HepG2 (cell line): ENCODE results near the gene UBE2U.

Source experiments
- EED ChIP-seq: sonication (generic); formaldehyde crosslinking; IDR thresholded peaks from 2 replicates; pipeline ENCODE4 v1.5.0; 2020; ENCODE audit warnings: mild to moderate bottlenecking, missing genetic modification reagents
- MBNL3 ChIP-seq: fragments of 250-450 bp; sonication (Bioruptor Pico); conservative IDR thresholded peaks from 2 replicates; pipeline ENCODE4 v1.8.0; 2022; ENCODE audit warnings: mild to moderate bottlenecking, inconsistent platforms
- RFXAP ChIP-seq: sonication (generic); formaldehyde crosslinking; IDR thresholded peaks from 2 replicates; pipeline ENCODE4 v1.4.0; 2020; ENCODE audit warnings: missing genetic modification reagents, borderline replicate concordance
- SAFB2 ChIP-seq: sonication (generic); formaldehyde crosslinking; IDR thresholded peaks from 2 replicates; pipeline ENCODE4 v1.5.1; 2020; ENCODE audit warnings: missing genetic modification reagents, low read depth, mild to moderate bottlenecking, borderline replicate concordance
- ZKSCAN1 ChIP-seq: fragments of 150-350 bp; IDR thresholded peaks from 2 replicates; pipeline ENCODE4 v1.6.1; 2014; ENCODE audit warnings: low read length
- ZNF510 ChIP-seq: sonication (generic); formaldehyde crosslinking; IDR thresholded peaks from 2 replicates; pipeline ENCODE4 v1.4.0; 2020; ENCODE audit warnings: low read depth, mild to moderate bottlenecking, missing genetic modification reagents
- ZSCAN25 ChIP-seq: sonication (generic); formaldehyde crosslinking; IDR thresholded peaks from 2 replicates; pipeline ENCODE4 v1.8.0; 2022; ENCODE audit warnings: mild to moderate bottlenecking, missing genetic modification reagents
- TF ChIP-seq, protein P1 (sequence below): sonication (generic); formaldehyde crosslinking; IDR thresholded peaks from 2 replicates; pipeline ENCODE4 v1.5.0; 2020; ENCODE audit warnings: mild to moderate bottlenecking, missing genetic modification reagents, moderate library complexity

DNA sequence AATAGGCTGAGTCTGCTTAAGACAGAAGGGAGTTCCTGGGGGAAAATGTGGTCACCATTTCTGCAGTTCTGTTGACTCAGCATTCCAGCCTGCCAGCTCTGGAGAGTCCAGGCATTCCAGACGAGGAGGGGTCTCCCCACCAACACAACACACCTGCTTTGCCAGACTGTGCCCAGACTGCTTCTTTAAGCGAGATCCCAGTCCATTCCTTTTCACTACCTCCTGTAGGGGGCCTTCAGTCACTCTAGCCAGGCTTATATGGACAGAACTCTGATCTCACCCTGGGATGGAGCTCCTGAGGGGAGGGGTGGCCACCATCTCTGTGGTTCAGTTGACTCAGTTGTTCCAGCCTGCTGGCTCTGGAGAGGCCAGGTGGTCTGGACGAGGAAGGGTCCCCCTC is 48.5 kb downstream of the UBE2U start:
- TF ChIP-seq ZNF510 (CRISPR knock-in tag) (no peak), ZKSCAN1 (no peak), RFXAP (no peak), SAFB2 (CRISPR knock-in tag) (no peak), EED (CRISPR knock-in tag) (no peak), ZSCAN25 (CRISPR knock-in tag) (no peak), MBNL3 (no peak)
- TF ChIP-seq, protein P1, sequence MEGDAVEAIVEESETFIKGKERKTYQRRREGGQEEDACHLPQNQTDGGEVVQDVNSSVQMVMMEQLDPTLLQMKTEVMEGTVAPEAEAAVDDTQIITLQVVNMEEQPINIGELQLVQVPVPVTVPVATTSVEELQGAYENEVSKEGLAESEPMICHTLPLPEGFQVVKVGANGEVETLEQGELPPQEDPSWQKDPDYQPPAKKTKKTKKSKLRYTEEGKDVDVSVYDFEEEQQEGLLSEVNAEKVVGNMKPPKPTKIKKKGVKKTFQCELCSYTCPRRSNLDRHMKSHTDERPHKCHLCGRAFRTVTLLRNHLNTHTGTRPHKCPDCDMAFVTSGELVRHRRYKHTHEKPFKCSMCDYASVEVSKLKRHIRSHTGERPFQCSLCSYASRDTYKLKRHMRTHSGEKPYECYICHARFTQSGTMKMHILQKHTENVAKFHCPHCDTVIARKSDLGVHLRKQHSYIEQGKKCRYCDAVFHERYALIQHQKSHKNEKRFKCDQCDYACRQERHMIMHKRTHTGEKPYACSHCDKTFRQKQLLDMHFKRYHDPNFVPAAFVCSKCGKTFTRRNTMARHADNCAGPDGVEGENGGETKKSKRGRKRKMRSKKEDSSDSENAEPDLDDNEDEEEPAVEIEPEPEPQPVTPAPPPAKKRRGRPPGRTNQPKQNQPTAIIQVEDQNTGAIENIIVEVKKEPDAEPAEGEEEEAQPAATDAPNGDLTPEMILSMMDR (CRISPR knock-in tag) = no peak
